ENCODE results near the gene RNF114.

RNF114 gene

GRCh38 chr20:49914310-49915117 lies 21.7 kb upstream of the RNF114 start:
- H3K36me3 Mint-ChIP-seq, result no peaks in the 10 kb centered on the region
- peak overlapping the region; percentile 99 for H3K4me3 Mint-ChIP-seq
- no peaks in the 10 kb centered on the region for H3K9me3 Mint-ChIP-seq
- no peaks in the 10 kb centered on the region for H3K27me3 Mint-ChIP-seq
- H3K27ac Mint-ChIP-seq, result peak overlapping the region; percentile 77
- peaks cover 39% of the 10 kb centered on the region for H3K4me1 Mint-ChIP-seq

- H3K27me3 Mint-ChIP-seq, result no peaks in the 10 kb centered on the region
- H3K4me1 Mint-ChIP-seq, result peaks cover 39% of the 10 kb centered on the region
- H3K9me3 Mint-ChIP-seq, result no peaks in the 10 kb centered on the region
- H3K27ac Mint-ChIP-seq, result peak overlapping the region; percentile 100
- H3K36me3 Mint-ChIP-seq, result no peaks in the 10 kb centered on the region
- peak overlapping the region; percentile 99 for H3K4me3 Mint-ChIP-seq
Measured at GRCh38 chr20:49915118-49915379, 21.1 kb upstream of the RNF114 start.

- peak within 1 kb of the TSS; percentile 100 for H3K27ac Mint-ChIP-seq
- no peaks in the 10 kb centered on the region for H3K27me3 Mint-ChIP-seq
- H3K9me3 Mint-ChIP-seq, result no peaks in the 10 kb centered on the region
- peak within 1 kb of the TSS; percentile 99 for H3K4me3 Mint-ChIP-seq
- peaks cover 39% of the 10 kb centered on the region for H3K4me1 Mint-ChIP-seq
- H3K36me3 Mint-ChIP-seq, result no peaks in the 10 kb centered on the region
Measured at GRCh38 chr20:49915380-49916145, 20.6 kb upstream of the RNF114 start, which contains the start of gene SPATA2. Gene SPATA2 (minus strand): TSS chr20:49915529. CDS start chr20:49908490, 7,039 bp downstream.

- Mint-ChIP-seq H3K9me3 (no peaks in the 10 kb centered on the region), H3K27me3 (no peaks in the 10 kb centered on the region)
Measured at GRCh38 chr20:49916146-49917002, 19.8 kb upstream of the RNF114 start.

GRCh38 chr20:49918446-49918845 lies 17.8 kb upstream of the RNF114 start:
- peaks cover 29% of the 10 kb centered on the region for H3K4me1 Mint-ChIP-seq
- H3K36me3 Mint-ChIP-seq, result no peaks in the 10 kb centered on the region
- no peak overlapping the region for H3K4me3 Mint-ChIP-seq
- H3K9me3 Mint-ChIP-seq, result no peaks in the 10 kb centered on the region
- H3K27me3 Mint-ChIP-seq, result no peaks in the 10 kb centered on the region
- no peak overlapping the region for H3K27ac Mint-ChIP-seq

More at GRCh38 chr20:49916146-49917002, 19.8 kb upstream of the RNF114 start:
- Mint-ChIP-seq H3K4me3 (peak overlapping the region; percentile 99), H3K4me1 (peaks cover 39% of the 10 kb centered on the region), H3K36me3 (no peaks in the 10 kb centered on the region), H3K27ac (peak overlapping the region; percentile 100)

GRCh38 chr20:49919009-49919408 lies 17.2 kb upstream of the RNF114 start:
- Mint-ChIP-seq H3K4me1 (peaks cover 23% of the 10 kb centered on the region), H3K9me3 (no peaks in the 10 kb centered on the region), H3K27me3 (no peaks in the 10 kb centered on the region), H3K36me3 (no peaks in the 10 kb centered on the region), H3K4me3 (no peak overlapping the region), H3K27ac (no peak overlapping the region)

GRCh38 chr20:49919461-49919860 lies 16.7 kb upstream of the RNF114 start:
- H3K4me3 Mint-ChIP-seq, result no peak overlapping the region
- no peaks in the 10 kb centered on the region for H3K9me3 Mint-ChIP-seq
- H3K4me1 Mint-ChIP-seq, result peaks cover 19% of the 10 kb centered on the region
- H3K36me3 Mint-ChIP-seq, result no peaks in the 10 kb centered on the region
- no peak overlapping the region for H3K27ac Mint-ChIP-seq
- H3K27me3 Mint-ChIP-seq, result no peaks in the 10 kb centered on the region

DNA sequence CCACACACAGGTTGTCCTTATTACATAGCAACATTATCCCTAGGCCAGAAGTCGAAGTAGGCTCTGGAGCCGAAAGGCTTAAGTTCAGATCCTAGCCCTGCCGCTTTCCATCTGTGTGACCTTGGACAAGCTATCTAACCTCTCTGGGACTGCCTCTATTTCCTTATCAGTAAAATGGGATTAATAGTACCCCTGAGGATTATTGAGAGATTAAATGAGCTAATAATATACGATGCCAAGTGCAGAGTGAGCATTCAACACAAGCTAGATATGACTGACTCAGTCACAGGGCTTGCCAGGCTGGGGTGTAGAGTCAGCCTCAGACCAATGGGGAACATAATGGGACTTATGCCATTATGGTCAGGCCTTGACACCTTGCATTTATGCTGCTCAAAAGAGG lies 11.9 kb upstream of the RNF114 start:
- Mint-ChIP-seq H3K9me3 (no peaks in the 10 kb centered on the region), H3K36me3 (no peaks in the 10 kb centered on the region), H3K27ac (no peak overlapping the region), H3K4me3 (no peak overlapping the region), H3K4me1 (peaks cover 11% of the 10 kb centered on the region), H3K27me3 (no peaks in the 10 kb centered on the region)

GRCh38 chr20:49925901-49926454 lies 10.2 kb upstream of the RNF114 start:
- Mint-ChIP-seq H3K4me3 (no peak overlapping the region), H3K27ac (no peak overlapping the region), H3K36me3 (no peaks in the 10 kb centered on the region), H3K9me3 (no peaks in the 10 kb centered on the region), H3K27me3 (no peaks in the 10 kb centered on the region), H3K4me1 (peaks cover 11% of the 10 kb centered on the region)

DNA sequence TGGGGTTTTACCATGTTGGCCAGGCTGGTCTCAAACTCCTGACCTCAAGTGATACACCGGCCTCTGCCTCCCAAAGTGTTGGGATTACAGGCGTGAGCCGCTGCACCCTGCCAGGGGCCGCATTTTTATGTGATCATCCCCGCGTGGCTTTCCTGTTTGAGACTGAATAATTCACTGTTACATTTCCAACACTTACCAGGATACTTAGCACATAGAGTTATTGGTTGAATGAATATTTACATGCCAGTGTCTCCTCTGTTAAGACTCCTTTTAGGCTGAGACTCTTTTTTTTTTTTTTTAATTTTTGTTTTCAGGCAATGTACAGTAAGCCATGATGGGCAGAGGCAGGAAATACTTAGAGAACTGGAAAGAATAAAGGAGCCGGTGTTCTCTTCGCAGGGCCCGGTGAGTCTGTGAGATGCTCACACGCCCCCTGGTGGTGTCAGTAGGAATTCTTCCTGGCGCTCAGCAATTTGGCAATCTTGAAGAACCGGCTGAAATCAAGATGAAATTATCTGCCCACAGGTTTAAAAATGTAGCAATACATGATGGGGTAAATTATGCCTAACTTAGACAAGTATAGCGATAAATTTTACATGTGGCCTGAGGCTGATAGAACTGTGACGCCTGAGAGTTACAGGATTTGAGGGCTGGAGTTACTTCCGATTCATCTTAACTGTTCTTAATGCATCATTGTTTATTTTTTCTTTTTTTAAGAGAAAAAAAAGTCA lies 7.6 kb upstream of the RNF114 start:
- no peaks in the 10 kb centered on the region for H3K9me3 Mint-ChIP-seq
- peak overlapping the region; percentile 62 for H3K27ac Mint-ChIP-seq
- H3K27me3 Mint-ChIP-seq, result no peaks in the 10 kb centered on the region
- peaks cover 11% of the 10 kb centered on the region for H3K4me1 Mint-ChIP-seq
- no peak overlapping the region for H3K4me3 Mint-ChIP-seq
- no peaks in the 10 kb centered on the region for H3K36me3 Mint-ChIP-seq

GRCh38 chr20:49929142-49929494 lies 7.1 kb upstream of the RNF114 start:
- Mint-ChIP-seq H3K4me3 (no peak overlapping the region), H3K27me3 (no peaks in the 10 kb centered on the region), H3K27ac (no peak overlapping the region), H3K4me1 (peaks cover 13% of the 10 kb centered on the region), H3K9me3 (no peaks in the 10 kb centered on the region), H3K36me3 (no peaks in the 10 kb centered on the region)

DNA sequence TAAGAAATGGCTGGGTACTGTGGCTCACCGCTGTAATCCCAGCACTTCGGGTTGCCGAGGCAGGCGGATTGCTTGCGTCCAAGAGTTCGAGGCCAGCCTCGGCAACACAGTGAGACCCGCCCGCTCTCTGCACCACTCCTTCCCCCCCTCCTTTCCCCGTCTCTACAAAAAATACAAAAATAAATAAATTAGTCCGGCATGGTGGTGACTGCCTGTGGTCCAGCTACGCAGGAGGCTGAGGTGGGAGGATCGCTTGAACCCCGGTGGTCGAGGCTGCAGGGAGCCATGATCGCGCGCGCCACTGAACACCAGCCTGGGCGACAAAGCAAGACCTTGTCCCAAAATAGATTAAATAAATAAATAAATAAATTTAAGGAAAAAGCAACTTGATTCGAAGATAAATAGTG lies 448 bp upstream of the RNF114 start:
- H3K4me3 Mint-ChIP-seq, result peak overlapping the region; percentile 98
- H3K27me3 Mint-ChIP-seq, result no peaks in the 10 kb centered on the region
- H3K4me1 Mint-ChIP-seq, result peaks cover 41% of the 10 kb centered on the region
- H3K36me3 Mint-ChIP-seq, result no peaks in the 10 kb centered on the region
- no peak overlapping the region for H3K27ac Mint-ChIP-seq
- no peaks in the 10 kb centered on the region for H3K9me3 Mint-ChIP-seq

DNA sequence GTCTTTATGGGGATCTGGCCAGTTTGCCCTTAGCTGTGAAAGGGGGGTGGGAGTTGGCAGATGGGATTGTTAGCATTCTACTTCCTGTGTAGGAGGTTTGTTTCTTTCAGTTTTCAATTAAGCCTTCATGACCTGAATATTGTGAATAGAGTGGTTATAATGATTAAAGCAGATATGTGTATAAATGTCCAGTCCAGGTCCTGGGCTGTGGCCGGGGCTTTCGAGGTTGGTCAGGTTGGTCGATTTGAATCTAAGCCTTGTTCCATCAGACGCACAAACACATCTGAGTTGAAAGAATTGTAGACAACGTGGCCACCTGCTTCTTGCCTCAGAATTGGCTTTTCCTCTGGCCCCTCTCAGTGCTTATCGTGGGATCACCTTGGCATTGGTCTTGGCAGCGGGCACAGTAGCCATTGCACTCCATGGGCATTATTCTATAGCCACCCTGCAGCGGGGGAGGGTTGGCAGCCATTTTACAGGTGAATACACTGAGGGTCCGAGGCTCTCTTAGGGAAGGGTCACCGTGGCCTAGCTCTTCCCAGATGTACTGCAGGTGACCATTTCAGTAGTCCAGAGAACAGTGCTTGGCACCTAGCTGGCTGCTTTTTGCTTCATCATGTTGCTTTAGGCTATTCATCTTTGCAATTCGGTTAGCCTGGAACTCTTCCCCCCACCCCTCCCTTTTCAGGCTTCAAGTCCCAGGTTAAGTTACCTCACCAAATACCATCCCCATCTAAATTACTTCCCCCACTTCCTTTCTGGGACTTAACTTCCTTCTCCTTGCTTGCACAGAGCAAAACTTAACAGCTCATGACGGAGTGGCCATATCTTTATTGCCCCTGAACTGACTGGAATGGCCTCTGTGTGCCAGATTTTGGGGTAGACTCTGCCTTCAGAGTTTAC lies 1.1 kb downstream of the RNF114 start:
- peak overlapping the region; percentile 85 for H3K27ac Mint-ChIP-seq
- no peaks in the 10 kb centered on the region for H3K27me3 Mint-ChIP-seq
- H3K4me3 Mint-ChIP-seq, result peak overlapping the region; percentile 98
- H3K4me1 Mint-ChIP-seq, result peaks cover 50% of the 10 kb centered on the region
- H3K9me3 Mint-ChIP-seq, result no peaks in the 10 kb centered on the region
- peaks cover 4% of the 10 kb centered on the region for H3K36me3 Mint-ChIP-seq
